Gastrocnemius medialis (tissue), 4 donors: ENCODE data around the gene TMEM220. TPM values are rescaled to one million over a fixed set of nuclear protein-coding genes. Genes with fewer than 3 reads are reported as not detected.

Source experiments
- ATAC-seq, 2 donors: fragments of 150-250 bp; one replicate each; pipeline ENCODE4 v1.9.1; 2016
- DNase-seq, 2 donors: peaks; one replicate each; pipeline ENCODE4 v3.0.0-alpha.2; 2019
- H3K27ac ChIP-seq, 4 donors: fragments of 200-600 bp; sonication (generic); 1 replicate in 1 of 4; 2 replicates in 3 of 4; pipeline ENCODE4 v1.5.1; 2016 to 2018; ENCODE audit warnings: mild to moderate bottlenecking in 2 of 4, moderate library complexity in 1 of 4
- H3K27me3 ChIP-seq, 3 donors: fragments of 200-600 bp; sonication (generic) in 2 of 3; 1 replicate in 1 of 3; 2 replicates in 2 of 3; pipeline versions ENCODE4 v1.5.1 to v1.6.0; 2016 to 2019; ENCODE audit warnings: mild to moderate bottlenecking in 1 of 3, moderate library complexity in 1 of 3
- H3K36me3 ChIP-seq, 2 donors: fragments of 200-600 bp; sonication (generic) in 1 of 2; one replicate each; pipeline ENCODE4 v1.5.1; 2017 to 2018
- H3K4me1 ChIP-seq, 2 donors: fragments of 200-600 bp; sonication (generic) in 1 of 2; one replicate each; pipeline ENCODE4 v1.5.1; 2016 to 2017; ENCODE audit warnings: mild to moderate bottlenecking in 2 of 2
- H3K4me3 ChIP-seq, 4 donors: fragments of 200-600 bp; sonication (generic) in 3 of 4; 1 replicate in 1 of 4; 2 replicates in 3 of 4; pipeline ENCODE4 v1.5.1; 2016 to 2019; ENCODE audit warnings: mild to moderate bottlenecking in 2 of 4
- H3K9me3 ChIP-seq, 3 donors: fragments of 200-600 bp; sonication (generic) in 2 of 3; 1 replicate in 1 of 3; 2 replicates in 2 of 3; pipeline ENCODE4 v1.5.1; 2016 to 2019
- CTCF ChIP-seq, 5 experiments: fragments of 450-650 bp in 3 of 5; fragments of 200-600 bp in 2 of 5; sonication (generic) in 2 of 5; IDR thresholded peaks in 4 of 5; conservative IDR thresholded peaks in 1 of 5; 1 replicate in 4 of 5; 2 replicates in 1 of 5; pipeline ENCODE4 v1.5.1; 2016 to 2019; ENCODE audit warnings: antibody characterized with exemption in 5 of 5, mild to moderate bottlenecking in 3 of 5, moderate library complexity in 3 of 5
- POLR2A ChIP-seq, 2 donors: fragments of 450-650 bp; IDR thresholded peaks; one replicate each; pipeline ENCODE4 v1.6.1; 2017; ENCODE audit warnings: antibody characterized with exemption in 2 of 2, mild to moderate bottlenecking in 2 of 2, moderate library complexity in 2 of 2
- in situ Hi-C, 4 donors: fragments of 200-750 bp; cut with MboI; loops; one replicate each; pipeline versions ENCODE4 v1.15.0 to v1.8.0; 2017; ENCODE audit warnings: low sequenced_read_pairs in 4 of 4
- intact Hi-C: fragments of 100-400 bp; cut with DNase I; formaldehyde crosslinking; loops from one replicate; pipeline ENCODE4 v1.15.1; 2023; ENCODE audit warnings: low total_unique reads
- total RNA-seq, 4 donors: library from RNA; depleted of rRNA; stranded (reverse); fragments of >200 nt; gene quantifications; one replicate each; pipeline versions ENCODE4 v1.1.0 to v1.2.3, GENCODE V29; 2016

Gene TMEM220
- total RNA-seq, 4 donors from 2014 or later = 3.7 to 8.6 (median 3.9) TPM

GRCh38 chr17:10743316-10744009 lies 13.6 kb upstream of the TMEM220 start:
- in situ Hi-C loops (loop anchor here in 1 of 4 donors (25.0 kb wide), 1 partner anchor 1244 kb away; the partner anchor contains the start of gene ZNF18), intact Hi-C loops (no loop called here)
- H3K4me1 ChIP-seq = peaks cover 0 to 18% of the 10 kb centered on the region in 2 donors
- no peaks in the 10 kb centered on the region for H3K9me3 ChIP-seq
- ATAC-seq (peak; percentile 96 to 97), DNase-seq (no peak)
- no peaks in the 10 kb centered on the region for H3K27me3 ChIP-seq
- no peaks in the 10 kb centered on the region for H3K36me3 ChIP-seq
- H3K4me3 ChIP-seq = no peak overlapping the region
- no peak for TF ChIP-seq CTCF (IDR thresholded peaks at IDR 0.05 in 4 of 5, conservative IDR thresholded peaks at IDR 0.05 in 1 of 5)
- no peak for TF ChIP-seq POLR2A (IDR thresholded peaks at IDR 0.05)
- H3K27ac ChIP-seq = peak overlapping the region; percentile 32 to 78 (median 50)

DNA sequence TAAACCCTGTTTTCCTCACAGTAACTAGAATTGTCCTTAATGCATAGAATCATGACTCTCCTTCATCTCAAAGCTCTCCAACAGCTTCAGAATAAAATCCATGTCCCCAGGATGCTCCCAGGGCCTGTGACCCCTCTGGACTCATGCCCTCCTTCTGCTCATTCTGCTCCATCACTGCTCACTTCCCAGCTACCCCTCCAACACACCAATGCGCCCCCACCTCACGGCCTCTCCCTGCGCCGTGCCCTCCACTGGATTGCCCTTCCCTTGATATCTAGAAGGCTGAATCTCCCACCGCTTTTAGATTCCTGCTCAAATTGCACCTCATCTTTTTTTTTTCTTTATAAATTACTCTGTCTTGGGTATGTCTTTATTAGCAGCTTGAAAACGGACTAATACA lies 12.6 kb upstream of the TMEM220 start:
- TF ChIP-seq POLR2A (IDR thresholded peaks at IDR 0.05) (no peak), CTCF (IDR thresholded peaks at IDR 0.05 in 4 of 5, conservative IDR thresholded peaks at IDR 0.05 in 1 of 5) (no peak)
- ATAC-seq = no peak
- in situ Hi-C loops = loop anchor here in 1 of 4 donors (25.0 kb wide), 1 partner anchor 1245 kb away; the partner anchor contains the start of gene ZNF18

DNA sequence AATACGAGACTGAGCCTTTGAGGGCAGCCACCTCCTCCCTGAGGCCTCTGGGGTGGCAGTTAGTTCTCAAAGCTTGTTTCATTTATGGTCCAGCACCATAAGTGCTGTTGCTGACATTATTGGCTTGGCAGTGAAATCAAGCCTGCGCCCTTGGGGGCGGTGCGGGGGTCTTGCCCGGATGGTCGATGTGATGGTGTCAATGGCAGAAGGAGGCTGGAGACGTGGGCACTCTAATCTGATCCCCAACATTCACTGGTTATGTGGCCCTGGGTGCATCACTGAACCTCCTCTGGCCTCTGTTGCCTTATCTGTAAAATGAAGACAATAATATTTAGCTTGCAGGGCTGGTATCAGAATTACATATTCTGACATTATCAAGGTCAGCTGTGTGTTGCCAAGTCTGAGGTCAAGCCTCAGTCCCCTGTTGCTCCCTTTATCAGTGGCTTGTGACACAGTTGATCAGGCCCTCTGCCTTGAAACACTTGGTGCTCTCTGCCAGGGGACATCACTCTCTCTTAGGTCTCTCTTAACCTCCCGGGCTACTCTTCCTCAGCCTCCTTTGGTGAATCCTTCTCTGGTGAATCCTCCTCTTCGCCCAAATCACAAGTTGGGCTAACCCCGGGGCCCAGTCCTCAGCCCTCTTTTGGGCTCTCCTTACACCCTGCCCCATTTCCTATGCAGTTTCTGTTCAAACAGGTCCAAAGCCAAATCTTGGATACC lies 11.8 kb upstream of the TMEM220 start:
- DNase-seq (no peak), ATAC-seq (no peak)
- no peaks in the 10 kb centered on the region for H3K36me3 ChIP-seq
- TF ChIP-seq CTCF (IDR thresholded peaks at IDR 0.05 in 4 of 5, conservative IDR thresholded peaks at IDR 0.05 in 1 of 5) (no peak), POLR2A (IDR thresholded peaks at IDR 0.05) (no peak)
- intact Hi-C loops (no loop called here), in situ Hi-C loops (loop anchor here in 1 of 4 donors (25.0 kb wide), 1 partner anchor 1246 kb away; the partner anchor contains the start of gene ZNF18)
- H3K4me3 ChIP-seq = no peak overlapping the region
- peaks cover 0 to 22% of the 10 kb centered on the region in 2 donors for H3K4me1 ChIP-seq
- no peak overlapping the region for H3K27ac ChIP-seq
- H3K9me3 ChIP-seq = no peaks in the 10 kb centered on the region
- no peaks in the 10 kb centered on the region for H3K27me3 ChIP-seq

More for the DNA sequence above, 12.6 kb upstream of the TMEM220 start:
- intact Hi-C loops = no loop called here
- no peaks in the 10 kb centered on the region for H3K36me3 ChIP-seq
- H3K4me3 ChIP-seq = no peak overlapping the region
- peaks cover 0 to 22% of the 10 kb centered on the region in 2 donors for H3K4me1 ChIP-seq
- no peak for DNase-seq
- H3K9me3 ChIP-seq = no peaks in the 10 kb centered on the region
- H3K27ac ChIP-seq = no peak overlapping the region
- no peaks in the 10 kb centered on the region for H3K27me3 ChIP-seq

DNA sequence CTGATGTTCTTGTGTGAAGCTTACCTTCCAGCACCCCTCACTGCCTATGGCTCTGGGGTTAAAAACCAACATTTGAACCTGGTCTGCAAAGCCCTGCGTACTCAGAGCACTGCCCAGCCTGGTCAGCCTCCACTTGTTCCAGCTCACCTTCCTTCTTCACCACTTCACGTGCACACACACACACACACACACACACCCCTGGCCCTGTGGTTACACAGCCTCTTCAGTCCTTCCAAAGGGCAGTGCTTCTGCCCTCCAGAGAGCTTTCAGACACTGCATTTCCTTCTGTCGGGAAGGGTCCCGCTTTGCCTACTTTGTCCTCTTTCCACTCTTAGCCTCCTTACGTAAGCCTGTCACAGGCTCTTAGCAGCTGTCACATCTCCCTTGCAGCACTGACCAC lies 9.6 kb upstream of the TMEM220 start:
- DNase-seq = no peak
- Histone ChIP-seq H3K27me3 (no peaks in the 10 kb centered on the region), H3K9me3 (no peaks in the 10 kb centered on the region), H3K4me1 (peaks cover 0 to 18% of the 10 kb centered on the region in 2 donors), H3K27ac (no peak overlapping the region), H3K4me3 (no peak overlapping the region), H3K36me3 (no peaks in the 10 kb centered on the region)
- TF ChIP-seq POLR2A (IDR thresholded peaks at IDR 0.05) = no peak
- TF ChIP-seq CTCF (IDR thresholded peaks at IDR 0.05 in 4 of 5, conservative IDR thresholded peaks at IDR 0.05 in 1 of 5) = no peak
- ATAC-seq = no peak
- in situ Hi-C loops = loop anchor here (5.0 to 25.0 kb wide), 4 partner anchors 103 to 1248 kb away; partner anchors contain the start of gene ZNF18 (in 1 of the 4)
- intact Hi-C loops = no loop called here
